Measurements from ENCODE around the gene PLXNA4. TPM values are rescaled to one million over a fixed set of nuclear protein-coding genes. Genes with fewer than 3 reads are reported as not detected.

The PLXNA4 gene
- total RNA-seq, 1 donor from 2014 or later = 10.6 TPM

- intact Hi-C loops (cut with micrococcal nuclease) = no loop called here
Observed at GRCh38 chr7:132443761-132444520, 132.3 kb downstream of the PLXNA4 start.

- intact Hi-C loops (cut with micrococcal nuclease) = no loop called here
Observed at GRCh38 chr7:132441935-132442334, 134.3 kb downstream of the PLXNA4 start.

DNA sequence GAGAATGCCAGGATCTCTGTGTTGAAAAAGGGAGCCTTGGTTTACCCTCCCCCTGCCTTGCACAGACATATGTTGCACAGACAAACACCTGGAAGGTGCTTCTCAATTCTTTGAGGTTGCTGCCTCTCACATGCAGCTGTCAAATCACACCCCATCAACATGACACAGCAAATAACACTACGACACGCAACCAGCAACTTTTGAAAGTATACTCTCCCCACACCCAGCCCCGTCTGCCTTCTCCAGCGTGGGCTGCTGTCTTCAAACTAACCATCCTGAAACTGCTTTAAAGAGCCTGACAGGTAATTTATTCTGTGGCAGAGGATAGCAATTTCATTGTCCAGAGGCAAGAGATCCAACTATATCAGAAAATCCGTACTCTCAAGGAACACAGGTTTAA is 136.1 kb downstream of the PLXNA4 start:
- intact Hi-C loops (cut with micrococcal nuclease) = no loop called here

DNA sequence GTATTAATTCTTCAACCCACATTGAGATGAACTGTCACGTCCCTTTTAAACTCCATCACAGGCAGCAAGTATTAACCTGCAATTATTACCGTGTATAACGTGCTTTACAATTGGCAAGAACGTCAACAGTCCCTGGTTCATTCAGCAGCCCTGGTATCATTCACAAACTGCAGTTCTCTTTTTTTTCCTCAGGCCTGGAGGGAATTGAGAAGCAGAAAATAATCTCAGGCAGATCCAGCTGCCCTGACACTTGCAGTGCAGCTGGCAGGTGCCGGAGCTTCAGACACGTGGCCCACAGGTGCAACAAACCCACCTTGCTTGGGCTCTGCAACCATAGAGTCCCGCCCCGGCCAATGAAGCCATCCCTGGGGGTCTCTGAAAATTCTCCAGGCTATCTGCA is 137.3 kb downstream of the PLXNA4 start:
- intact Hi-C loops (cut with micrococcal nuclease) = no loop called here

DNA sequence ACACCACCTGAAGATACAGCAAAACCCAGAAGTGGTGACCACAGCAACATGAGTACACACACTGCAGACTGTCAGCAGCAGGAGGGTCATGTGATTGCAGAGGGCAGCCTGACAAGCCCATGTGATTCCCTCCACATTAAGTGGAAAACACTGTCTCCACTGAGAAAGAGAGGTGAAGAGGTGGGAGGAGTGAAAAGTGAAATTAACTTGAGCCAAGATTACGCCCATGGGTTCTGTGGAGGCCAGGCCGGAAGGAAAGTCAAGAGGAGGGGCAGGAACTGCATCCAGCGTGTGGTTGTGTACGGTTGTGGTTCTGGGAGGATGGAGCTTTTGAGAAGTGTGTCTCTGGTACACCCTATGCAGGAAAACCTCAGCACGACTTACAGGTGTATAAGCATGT is 138.5 kb downstream of the PLXNA4 start:
- intact Hi-C loops (cut with micrococcal nuclease) = loop anchor here (1.0 kb wide), 1 partner anchor 24 kb away; no protein-coding TSS in a partner anchor

- intact Hi-C loops (cut with micrococcal nuclease) = no loop called here
Observed at GRCh38 chr7:132436121-132436520, 140.1 kb downstream of the PLXNA4 start.

GRCh38 chr7:132435016-132435990 is 141.0 kb downstream of the PLXNA4 start:
- intact Hi-C loops (cut with micrococcal nuclease) = no loop called here

GRCh38 chr7:132434041-132434440 is 142.2 kb downstream of the PLXNA4 start:
- intact Hi-C loops (cut with micrococcal nuclease) = no loop called here

- intact Hi-C loops (cut with micrococcal nuclease) = no loop called here
Observed at GRCh38 chr7:132433301-132433700, 143.0 kb downstream of the PLXNA4 start.

DNA sequence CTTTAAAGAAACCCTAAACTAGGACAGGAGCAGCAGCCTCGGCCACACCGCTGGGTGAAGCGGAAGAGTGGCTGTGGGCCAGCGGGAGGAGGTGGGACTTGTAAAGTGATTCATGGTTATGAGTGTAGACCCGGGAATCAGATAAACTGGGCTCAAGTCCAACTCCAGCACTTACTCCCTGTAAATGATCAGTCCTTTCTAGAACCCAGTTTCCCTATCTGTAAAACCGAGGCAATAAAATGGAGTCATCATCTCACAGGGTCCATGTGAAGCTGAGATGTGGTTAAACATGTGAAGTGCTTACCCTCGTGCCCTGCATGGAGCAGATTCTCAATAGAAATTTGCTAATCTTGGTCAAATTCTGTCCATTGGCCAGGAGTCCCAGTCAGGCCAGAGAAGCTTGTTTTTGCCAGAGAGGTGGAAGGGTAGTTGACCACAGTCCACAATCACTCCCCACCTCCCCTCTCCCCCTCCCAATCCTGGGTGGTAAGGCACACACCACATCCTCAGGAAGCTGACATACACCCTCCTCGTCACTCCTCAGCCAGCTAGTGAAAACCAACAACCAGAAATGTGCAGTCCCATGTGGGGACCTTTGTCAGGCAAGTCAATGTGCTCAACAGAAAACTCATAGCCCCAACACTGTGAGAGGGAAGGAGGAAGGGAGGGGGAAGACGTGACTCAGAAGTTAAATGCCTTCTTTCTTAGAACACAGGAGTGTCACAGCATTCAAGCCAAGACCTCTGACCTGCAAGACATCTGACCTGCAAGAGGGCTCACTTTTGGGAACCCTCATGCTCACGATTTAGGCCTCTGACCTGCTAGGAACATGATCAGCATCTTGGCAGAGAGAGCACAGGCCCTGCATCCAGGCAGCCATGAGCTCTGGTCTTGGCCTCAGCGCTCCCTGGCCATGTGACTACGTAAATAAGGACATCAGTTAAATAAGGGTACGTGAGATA is 145.1 kb downstream of the PLXNA4 start:
- intact Hi-C loops (cut with micrococcal nuclease) = loop anchor here (1.0 to 2.0 kb wide), 3 partner anchors 30 to 651 kb away; partner anchors contain the start of gene CHCHD3

GRCh38 chr7:132430041-132430855 is 146.0 kb downstream of the PLXNA4 start:
- intact Hi-C loops (cut with micrococcal nuclease) = loop anchor here (1.0 to 2.0 kb wide), 2 partner anchors 35 to 652 kb away; partner anchors contain the start of gene CHCHD3

GRCh38 chr7:132429181-132429580 is 147.1 kb downstream of the PLXNA4 start:
- intact Hi-C loops (cut with micrococcal nuclease) = no loop called here

DNA sequence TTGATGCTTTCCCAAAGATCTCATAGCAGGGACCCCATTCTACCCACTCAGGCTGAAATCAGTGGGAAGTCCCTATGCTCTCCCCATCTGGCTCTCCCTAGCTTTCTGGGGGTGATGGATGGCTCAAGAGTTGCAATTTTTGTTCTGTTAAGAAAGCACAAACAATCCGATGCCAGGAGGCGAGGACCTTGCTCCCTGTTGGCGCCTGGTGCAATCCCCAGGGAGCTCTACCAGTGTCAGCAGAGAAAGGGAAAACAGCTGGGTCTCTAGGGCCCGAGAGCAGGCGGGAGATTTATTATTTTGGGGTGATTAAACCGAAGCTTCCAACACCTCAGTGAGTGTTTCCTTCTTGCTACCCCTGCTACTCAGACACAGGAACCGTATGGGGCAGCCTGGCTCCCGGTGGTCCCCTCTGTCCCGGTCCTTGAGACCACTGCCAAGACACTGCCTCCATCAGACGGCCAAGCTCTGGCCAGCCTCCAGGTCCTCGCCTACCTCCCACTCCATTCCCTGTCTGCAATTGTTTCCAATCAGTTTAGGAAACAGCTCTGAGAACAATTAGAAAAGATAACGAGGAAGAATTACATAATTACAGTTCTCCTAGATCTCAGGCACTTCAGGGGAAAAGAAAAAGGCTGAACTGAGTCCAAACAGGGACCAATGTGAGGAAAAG is 147.9 kb downstream of the PLXNA4 start:
- intact Hi-C loops (cut with micrococcal nuclease) = no loop called here

GRCh38 chr7:132425942-132426341 is 150.3 kb downstream of the PLXNA4 start:
- intact Hi-C loops (cut with micrococcal nuclease) = no loop called here

DNA sequence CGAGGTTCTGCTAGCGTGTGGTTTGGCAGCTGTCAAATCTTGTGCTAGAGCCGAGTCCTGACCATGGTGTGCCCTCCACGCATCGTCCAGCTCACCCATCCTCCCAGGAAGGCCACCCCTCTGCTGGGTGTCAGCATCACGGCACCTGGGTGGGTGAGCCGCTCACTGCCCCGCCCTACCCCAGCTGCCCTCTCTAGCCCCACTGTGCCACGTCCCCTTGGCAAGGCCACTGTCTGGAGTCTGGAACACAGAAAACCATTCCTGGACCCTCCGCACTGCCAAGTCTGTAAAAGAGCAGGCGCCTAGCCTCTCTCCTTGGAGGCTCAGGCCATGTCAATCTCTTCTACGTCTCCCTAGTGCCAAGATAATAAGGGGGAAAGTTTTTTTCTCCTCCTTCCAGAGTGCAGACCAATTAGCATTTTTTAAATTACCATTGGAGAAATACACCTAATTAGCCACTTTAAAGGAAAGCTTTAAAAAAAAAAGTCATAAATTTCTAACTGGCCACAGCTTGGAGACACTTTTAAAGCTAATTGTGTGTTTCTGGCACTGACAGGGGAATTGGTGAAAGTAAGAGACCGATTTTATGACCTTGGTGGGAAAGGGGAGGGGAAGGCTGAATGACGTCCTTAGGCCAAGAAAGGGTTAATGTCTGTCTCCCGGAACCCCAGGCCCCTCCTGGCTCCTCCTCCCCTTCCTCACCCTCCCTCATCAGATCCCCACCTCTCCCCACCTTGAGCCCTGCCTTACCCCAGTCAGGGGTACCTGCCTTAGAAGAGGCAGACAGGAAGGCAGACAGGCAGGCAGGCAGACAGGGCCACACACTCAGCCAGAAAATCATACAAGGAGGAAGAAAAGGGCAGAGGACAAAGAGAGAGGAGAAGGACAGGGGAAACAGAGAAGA is 151.2 kb downstream of the PLXNA4 start:
- intact Hi-C loops (cut with micrococcal nuclease) = no loop called here

- intact Hi-C loops (cut with micrococcal nuclease) = no loop called here
Observed at GRCh38 chr7:132424277-132424676, 152.0 kb downstream of the PLXNA4 start.

DNA sequence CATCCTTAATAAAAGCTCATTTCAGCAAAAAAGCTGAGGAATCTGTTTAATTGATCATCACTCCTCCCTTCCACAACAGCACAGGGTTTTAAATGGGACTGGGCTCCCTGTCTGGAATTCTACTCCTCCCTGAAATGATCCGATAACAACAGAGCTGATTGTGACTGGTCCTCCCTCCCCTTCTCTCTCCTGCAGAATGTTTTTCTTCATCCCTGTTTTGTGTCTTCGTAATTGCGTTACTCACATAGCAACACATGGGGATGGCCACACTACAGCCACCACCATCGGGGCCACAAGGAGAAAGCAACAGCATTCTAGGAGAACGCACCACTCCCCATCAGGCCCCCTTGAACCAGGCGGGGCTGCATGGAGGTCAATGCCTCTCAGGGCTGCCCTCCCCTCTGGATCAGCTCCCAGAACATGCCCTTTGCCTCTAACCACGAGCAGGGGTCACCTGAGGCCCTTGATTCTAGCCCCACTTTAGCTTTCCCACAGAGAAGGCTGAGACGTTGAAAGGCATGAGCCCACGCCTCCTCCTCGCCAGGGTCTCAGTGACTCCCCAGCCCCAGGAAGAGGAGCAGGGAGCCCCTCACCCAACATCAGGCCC is 152.6 kb downstream of the PLXNA4 start:
- intact Hi-C loops (cut with micrococcal nuclease) = no loop called here

Data from T-helper 2 cell treated with Interferon-gamma antibody and Interleukin-4, amounts not matched to agents 100 ng/mL and 5 ng/mL, for 36 hours (primary cell).